PC-3 (cell line): ENCODE measurements around the gene PRKG2. TPM values are rescaled to one million over a fixed set of nuclear protein-coding genes. Genes with fewer than 3 reads are reported as not detected.

Experiments used
- ATAC-seq: fragments of 200-7000 bp; cut with Tn5 transposase; 2 replicates; pipeline ENCODE4 v1.9.1; 2020; ENCODE audit warnings: mild to moderate bottlenecking, moderate library complexity
- BruUV-seq: library from RNA; stranded (reverse); fragments of 400-500 nt; replicated peaks from 2 replicates; lab custom pipeline; 2021; lab: Mats Ljungman, UMichigan
- CTCF ChIA-PET: fragments of 300-600 bp; sonication (Branson Sonifier 250); formaldehyde crosslinking; loops from one replicate; lab custom pipeline; 2022; ENCODE audit warnings: antibody characterized with exemption; lab: Charles Lee
- POLR2A ChIA-PET: fragments of 300-600 bp; sonication (Branson Sonifier 250); formaldehyde crosslinking; loops from one replicate; lab custom pipeline; 2022; ENCODE audit warnings: antibody characterized with exemption; ENCODE audit not compliant: unreplicated experiment; lab: Charles Lee
- DNase-seq: peaks from one replicate; pipeline ENCODE4 v3.0.0-alpha.2; 2015
- H2AFZ ChIP-seq: fragments of 300-600 bp; sonication (generic); 2 replicates; pipeline ENCODE4 v1.6.0; 2016; ENCODE audit warnings: antibody characterized with exemption, low read length
- H3F3A ChIP-seq: fragments of 300-600 bp; sonication (generic); one replicate; pipeline ENCODE4 v1.6.0; 2017; ENCODE audit warnings: antibody characterized with exemption, low read length, control low read depth, mild to moderate bottlenecking; ENCODE audit not compliant: unreplicated experiment
- H3K27ac ChIP-seq: fragments of 300-600 bp; sonication (generic); 2 replicates; pipeline ENCODE4 v1.5.1; 2016; ENCODE audit warnings: mild to moderate bottlenecking, low read length
- H3K27me3 ChIP-seq: fragments of 300-600 bp; sonication (generic); 2 replicates; pipeline ENCODE4 v1.6.1; 2016; ENCODE audit warnings: low read length, mixed read lengths
- H3K36me3 ChIP-seq: fragments of 300-600 bp; sonication (generic); 2 replicates; pipeline ENCODE4 v1.6.1; 2016; ENCODE audit warnings: low read depth, mixed run types, low read length, mixed read lengths
- H3K4me1 ChIP-seq: fragments of 300-600 bp; sonication (generic); 2 replicates; pipeline ENCODE4 v1.5.1; 2016; ENCODE audit warnings: low read length; ENCODE audit not compliant: insufficient read depth
- H3K4me2 ChIP-seq: fragments of 300-600 bp; sonication (generic); 2 replicates; pipeline ENCODE4 v1.6.0; 2016; ENCODE audit warnings: low read length
- H3K4me3 ChIP-seq: fragments of 300-600 bp; sonication (generic); 2 replicates; pipeline ENCODE4 v1.5.1; 2016; ENCODE audit warnings: mild to moderate bottlenecking, low read length, mixed read lengths
- H3K79me2 ChIP-seq: fragments of 300-600 bp; sonication (generic); 2 replicates; pipeline ENCODE4 v1.6.1; 2017; ENCODE audit warnings: low read length, mixed read lengths
- H3K9ac ChIP-seq: fragments of 300-600 bp; sonication (generic); 2 replicates; pipeline ENCODE4 v1.6.0; 2016; ENCODE audit warnings: mild to moderate bottlenecking, low read length
- H3K9me2 ChIP-seq: fragments of 300-600 bp; sonication (generic); replicated peaks from 2 replicates; pipeline ENCODE4 v1.6.1; 2016; ENCODE audit warnings: mixed run types, low read length, mixed read lengths
- H3K9me3 ChIP-seq: fragments of 300-600 bp; sonication (generic); 2 replicates; pipeline ENCODE4 v1.6.1; 2016; ENCODE audit warnings: low read length, mixed read lengths
- H4K20me1 ChIP-seq: fragments of 300-600 bp; sonication (generic); 2 replicates; pipeline ENCODE4 v1.6.1; 2016; ENCODE audit warnings: low read length, mixed read lengths
- EZH2 ChIP-seq: fragments of 300-600 bp; sonication (generic); IDR thresholded peaks from one replicate; pipeline ENCODE4 v1.6.1; 2017; ENCODE audit warnings: antibody characterized with exemption, mild to moderate bottlenecking, low read length; ENCODE audit not compliant: unreplicated experiment
- EZH2phosphoT487 ChIP-seq: fragments of 300-600 bp; sonication (generic); IDR thresholded peaks from 2 replicates; pipeline ENCODE4 v1.6.1; 2018; ENCODE audit warnings: mild to moderate bottlenecking, antibody characterized with exemption, low read length, borderline replicate concordance
- intact Hi-C: fragments of 100-400 bp; cut with micrococcal nuclease; formaldehyde crosslinking; loops from 2 replicates; pipeline ENCODE4 v1.9.0; 2023
- total RNA-seq: library from RNA; depleted of rRNA; stranded (reverse); fragments of >200 nt; gene quantifications from 2 replicates; pipeline ENCODE4 v1.2.3, GENCODE V29; 2014
- TF ChIP-seq, protein P1 (sequence below): fragments of 300-600 bp; sonication (generic); conservative IDR thresholded peaks from 2 replicates; pipeline ENCODE4 v1.5.1; 2017; ENCODE audit warnings: antibody characterized with exemption, low read depth, mild to moderate bottlenecking, low read length

Gene PRKG2
- total RNA-seq, 1 experiment from 2014 or later, result 0.55 TPM

DNA sequence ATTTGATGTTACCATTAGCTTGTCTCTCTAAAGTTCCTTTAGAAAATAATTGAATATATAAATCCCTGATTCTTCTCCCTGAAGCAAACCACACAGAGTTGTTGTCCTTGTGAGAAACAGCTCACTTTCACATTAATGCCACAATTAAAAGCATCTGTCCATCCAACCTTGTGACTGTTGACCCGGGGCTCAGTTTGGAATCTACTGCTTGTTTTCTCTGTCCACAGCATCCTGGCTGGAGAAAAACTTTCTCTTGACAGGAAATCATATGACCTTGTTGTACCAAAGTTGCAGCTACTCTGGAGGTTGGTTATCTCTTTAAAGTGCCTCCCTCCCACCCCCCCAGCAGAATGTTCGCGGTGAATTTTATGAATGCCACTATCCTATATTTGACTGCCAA, 3.1 kb downstream of the PRKG2 start:
- Histone ChIP-seq H3K27ac (no peak overlapping the region), H3K4me2 (no peak overlapping the region), H2AFZ (no peak overlapping the region), H3K4me3 (no peak overlapping the region), H3K4me1 (no peaks in the 10 kb centered on the region), H3K27me3 (peaks cover 32% of the 10 kb centered on the region), H4K20me1 (no peaks in the 10 kb centered on the region), H3K36me3 (no peaks in the 10 kb centered on the region), H3K9ac (no peak overlapping the region), H3K9me3 (no peaks in the 10 kb centered on the region), H3F3A (no peaks in the 10 kb centered on the region), H3K79me2 (no peaks in the 10 kb centered on the region), H3K9me2 (no peaks in the 10 kb centered on the region)
- ChIA-PET POLR2A (no interaction called here), CTCF (no interaction called here)
- ATAC-seq (no peak), DNase-seq (no peak)
- TF ChIP-seq EZH2 (no peak), EZH2phosphoT487 (no peak)
- TF ChIP-seq, protein P1, sequence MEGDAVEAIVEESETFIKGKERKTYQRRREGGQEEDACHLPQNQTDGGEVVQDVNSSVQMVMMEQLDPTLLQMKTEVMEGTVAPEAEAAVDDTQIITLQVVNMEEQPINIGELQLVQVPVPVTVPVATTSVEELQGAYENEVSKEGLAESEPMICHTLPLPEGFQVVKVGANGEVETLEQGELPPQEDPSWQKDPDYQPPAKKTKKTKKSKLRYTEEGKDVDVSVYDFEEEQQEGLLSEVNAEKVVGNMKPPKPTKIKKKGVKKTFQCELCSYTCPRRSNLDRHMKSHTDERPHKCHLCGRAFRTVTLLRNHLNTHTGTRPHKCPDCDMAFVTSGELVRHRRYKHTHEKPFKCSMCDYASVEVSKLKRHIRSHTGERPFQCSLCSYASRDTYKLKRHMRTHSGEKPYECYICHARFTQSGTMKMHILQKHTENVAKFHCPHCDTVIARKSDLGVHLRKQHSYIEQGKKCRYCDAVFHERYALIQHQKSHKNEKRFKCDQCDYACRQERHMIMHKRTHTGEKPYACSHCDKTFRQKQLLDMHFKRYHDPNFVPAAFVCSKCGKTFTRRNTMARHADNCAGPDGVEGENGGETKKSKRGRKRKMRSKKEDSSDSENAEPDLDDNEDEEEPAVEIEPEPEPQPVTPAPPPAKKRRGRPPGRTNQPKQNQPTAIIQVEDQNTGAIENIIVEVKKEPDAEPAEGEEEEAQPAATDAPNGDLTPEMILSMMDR, result no peak
- intact Hi-C loops, result no loop called here
- no TSS peak for BruUV-seq

DNA sequence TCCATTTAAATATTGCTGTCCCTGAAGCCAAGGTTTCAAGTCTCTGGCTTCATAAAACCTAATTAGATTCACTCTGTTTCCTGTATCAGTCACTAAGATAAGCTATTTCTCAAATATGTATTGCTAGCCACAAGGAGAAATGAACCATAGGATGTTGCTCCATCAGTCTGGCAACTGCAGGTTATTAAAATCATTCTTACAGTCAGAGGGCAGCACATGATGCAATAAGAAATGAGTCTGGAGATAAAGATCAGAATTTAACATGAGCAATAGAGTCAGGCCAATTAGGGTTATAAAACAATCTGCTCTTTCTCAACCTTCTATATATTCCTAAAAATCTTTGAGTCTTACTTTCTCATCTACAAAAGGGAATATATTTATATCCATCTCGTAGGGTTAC, 7.2 kb downstream of the PRKG2 start:
- BruUV-seq, result no TSS peak
- no peaks in the 10 kb centered on the region for H3F3A ChIP-seq
- H3K4me2 ChIP-seq, result no peak overlapping the region
- no peak overlapping the region for H3K27ac ChIP-seq
- ATAC-seq (no peak), DNase-seq (peak; percentile 58)
- TF ChIP-seq EZH2phosphoT487 (no peak), EZH2 (no peak)
- TF ChIP-seq, protein P1, result no peak
- CTCF ChIA-PET, result no interaction called here
- H3K36me3 ChIP-seq, result no peaks in the 10 kb centered on the region
- H4K20me1 ChIP-seq, result no peaks in the 10 kb centered on the region
- no peak overlapping the region for H3K9ac ChIP-seq
- no peaks in the 10 kb centered on the region for H3K4me1 ChIP-seq
- no peaks in the 10 kb centered on the region for H3K9me3 ChIP-seq
- H3K4me3 ChIP-seq, result no peak overlapping the region
- no peaks in the 10 kb centered on the region for H3K9me2 ChIP-seq
- POLR2A ChIA-PET, result no interaction called here
- H3K79me2 ChIP-seq, result no peaks in the 10 kb centered on the region
- H2AFZ ChIP-seq, result no peak overlapping the region
- H3K27me3 ChIP-seq, result 0 out of 2 replicates have a peak, but pooled peaks cover 2% of the 10 kb centered on the region
- intact Hi-C loops, result no loop called here

DNA sequence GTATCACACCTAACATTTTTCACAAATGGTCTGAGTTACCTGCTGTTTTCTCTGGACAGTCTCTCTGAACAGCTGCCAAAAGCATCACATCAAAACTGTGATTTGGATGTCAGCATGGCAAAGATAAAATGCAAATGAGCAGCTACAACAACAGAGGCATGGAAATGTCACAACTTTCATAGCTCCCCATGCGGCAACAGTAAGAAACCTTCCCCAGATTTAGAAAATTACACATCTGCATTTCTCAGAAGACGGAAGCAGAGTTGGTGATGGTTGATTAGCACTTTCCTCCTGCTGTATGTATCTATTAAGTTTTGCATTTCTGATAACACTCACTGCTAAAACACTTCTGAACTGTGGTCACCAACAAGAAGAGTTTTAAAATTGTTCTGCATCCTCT, 9.7 kb downstream of the PRKG2 start:
- no peaks in the 10 kb centered on the region for H3K27me3 ChIP-seq
- no peak overlapping the region for H3K4me2 ChIP-seq
- no peaks in the 10 kb centered on the region for H3F3A ChIP-seq
- no peak overlapping the region for H2AFZ ChIP-seq
- no peaks in the 10 kb centered on the region for H3K79me2 ChIP-seq
- no peak overlapping the region for H3K27ac ChIP-seq
- TF ChIP-seq, protein P1, result no peak
- TF ChIP-seq EZH2 (no peak), EZH2phosphoT487 (no peak)
- no peak overlapping the region for H3K4me3 ChIP-seq
- ChIA-PET POLR2A (no interaction called here), CTCF (no interaction called here)
- H3K9me3 ChIP-seq, result no peaks in the 10 kb centered on the region
- H3K4me1 ChIP-seq, result no peaks in the 10 kb centered on the region
- no peaks in the 10 kb centered on the region for H3K36me3 ChIP-seq
- no TSS peak for BruUV-seq
- DNase-seq (no peak), ATAC-seq (no peak)
- intact Hi-C loops, result no loop called here
- no peaks in the 10 kb centered on the region for H4K20me1 ChIP-seq
- no peak overlapping the region for H3K9ac ChIP-seq
- H3K9me2 ChIP-seq, result no peaks in the 10 kb centered on the region
